Skin epidermis (tissue), 12 donors: ENCODE data around the gene NSUN6.

Source experiments
- H3K27ac ChIP-seq, 21 experiments: fragments of 200-600 bp; sonication (generic) in 11 of 21; one replicate each; pipeline ENCODE4 v1.5.0; 2020; ENCODE audit warnings: mild to moderate bottlenecking in 3 of 21, inconsistent platforms in 2 of 21, moderate library complexity in 2 of 21
- H3K4me3 ChIP-seq, 7 experiments: fragments of 200-600 bp; sonication (generic) in 2 of 7; one replicate each; pipeline ENCODE4 v1.5.0; 2020; ENCODE audit warnings: inconsistent platforms in 2 of 7, mild to moderate bottlenecking in 2 of 7, moderate library complexity in 1 of 7

Gene NSUN6

DNA sequence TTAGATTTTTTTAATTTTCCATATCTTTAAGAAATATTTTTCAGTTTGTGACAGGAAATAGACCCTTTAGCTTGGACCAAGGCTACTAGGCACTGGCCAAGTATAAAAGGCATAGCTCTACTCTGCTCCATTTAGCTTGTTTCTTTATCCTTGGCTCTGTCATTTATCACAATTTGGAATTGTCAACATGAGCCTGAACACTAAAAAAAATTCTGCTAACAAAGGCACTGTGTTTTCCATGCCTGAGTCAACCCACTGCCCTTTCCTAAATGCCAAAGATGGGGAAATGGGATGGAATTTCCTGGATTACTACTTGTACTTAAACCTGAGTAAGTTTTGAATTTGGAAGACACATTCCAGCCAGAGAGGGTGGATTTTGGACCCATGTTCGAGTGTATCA lies 128.4 kb downstream of the NSUN6 start:
- Histone ChIP-seq H3K27ac (no peak overlapping the region), H3K4me3 (no peak overlapping the region)

DNA sequence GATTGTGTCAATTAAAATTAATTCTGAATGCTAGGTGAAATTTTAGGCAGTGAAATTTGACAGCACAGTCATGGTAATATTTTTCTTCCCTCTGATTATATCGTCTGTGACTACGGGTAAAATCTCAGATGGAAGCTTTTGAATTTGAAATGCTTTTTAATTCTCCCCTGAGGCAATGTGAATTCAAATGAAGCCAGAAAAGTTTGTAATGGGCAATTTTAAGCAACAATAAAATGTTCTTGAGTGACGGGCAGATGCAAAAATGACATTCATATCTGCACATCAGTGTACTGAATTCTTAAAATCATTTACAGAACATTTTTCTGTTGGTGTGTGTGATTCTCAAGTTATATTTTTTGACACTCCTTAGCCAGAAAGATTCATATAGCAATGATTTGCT lies 134.5 kb downstream of the NSUN6 start:
- H3K4me3 ChIP-seq: no peak overlapping the region

DNA sequence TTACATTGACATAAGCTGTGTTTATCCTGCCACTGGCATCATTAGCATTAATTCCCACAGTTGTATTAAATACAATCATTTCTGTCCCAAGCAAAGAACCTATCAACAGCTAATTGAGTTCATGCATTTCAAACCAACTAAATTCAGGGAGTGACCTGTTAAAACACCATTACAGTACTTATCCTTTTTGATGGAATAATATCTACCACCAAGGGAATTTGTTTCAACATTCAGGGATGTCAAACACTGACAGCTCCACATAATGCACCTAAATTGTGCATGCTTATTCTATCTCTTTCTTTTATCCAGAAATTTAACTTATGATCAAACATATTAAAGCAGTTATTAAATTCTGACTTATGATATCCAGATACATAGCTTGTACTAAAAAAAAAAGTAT lies 136.8 kb downstream of the NSUN6 start:
- H3K27ac ChIP-seq: no peak overlapping the region
- no peak overlapping the region for H3K4me3 ChIP-seq

More for the DNA sequence above, 134.5 kb downstream of the NSUN6 start:
- H3K27ac ChIP-seq: no peak overlapping the region

DNA sequence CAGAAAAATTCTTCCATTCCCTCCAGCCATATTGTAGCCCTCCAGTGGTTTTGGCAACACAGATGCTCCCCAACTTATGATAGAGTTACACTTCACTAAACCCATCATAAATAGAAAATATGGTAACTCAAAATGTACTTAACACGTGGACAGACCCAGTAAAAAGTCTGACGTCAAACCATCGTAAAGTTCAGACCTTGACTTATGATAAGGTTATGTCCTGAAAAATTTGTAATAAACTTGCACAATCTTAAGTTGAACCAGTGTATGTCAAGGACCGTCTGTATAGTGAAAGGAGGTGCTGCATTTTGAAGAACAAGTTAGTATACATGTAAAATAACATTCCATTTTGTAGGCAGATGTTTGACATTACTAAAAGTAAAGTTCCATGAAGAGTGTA lies 142.8 kb downstream of the NSUN6 start:
- no peak overlapping the region for H3K4me3 ChIP-seq
- H3K27ac ChIP-seq: no peak overlapping the region

DNA sequence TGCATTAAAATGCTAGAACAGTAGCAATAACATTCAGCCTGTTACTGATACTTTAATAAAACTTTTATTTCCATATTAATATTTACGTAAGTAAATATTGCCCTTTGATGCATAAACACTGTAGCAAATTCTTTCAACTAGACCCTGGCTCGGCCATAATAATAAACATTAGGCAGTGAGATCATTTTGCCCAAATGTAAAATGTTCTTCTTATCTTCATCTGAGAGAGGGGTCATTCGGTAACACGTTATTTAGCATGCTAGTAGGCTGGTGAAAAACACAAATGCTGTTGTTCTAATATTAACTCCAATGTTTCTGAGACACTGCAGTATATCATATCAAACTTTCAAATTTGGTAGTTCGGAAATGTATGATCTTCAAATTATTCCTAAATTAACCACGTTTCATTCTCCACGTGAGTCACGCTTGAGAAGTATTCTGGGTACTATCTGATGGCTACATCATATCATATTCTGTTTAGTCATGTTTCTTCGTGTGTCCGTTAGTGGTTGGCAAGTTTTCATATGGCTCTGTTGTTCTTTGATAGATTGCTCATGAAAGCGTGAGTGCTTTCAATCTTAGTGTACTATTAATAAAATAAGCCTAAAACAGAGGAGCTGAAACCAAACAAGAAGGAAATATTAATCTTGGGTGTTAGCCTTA lies 145.8 kb downstream of the NSUN6 start:
- Histone ChIP-seq H3K27ac (no peak overlapping the region), H3K4me3 (no peak overlapping the region)

DNA sequence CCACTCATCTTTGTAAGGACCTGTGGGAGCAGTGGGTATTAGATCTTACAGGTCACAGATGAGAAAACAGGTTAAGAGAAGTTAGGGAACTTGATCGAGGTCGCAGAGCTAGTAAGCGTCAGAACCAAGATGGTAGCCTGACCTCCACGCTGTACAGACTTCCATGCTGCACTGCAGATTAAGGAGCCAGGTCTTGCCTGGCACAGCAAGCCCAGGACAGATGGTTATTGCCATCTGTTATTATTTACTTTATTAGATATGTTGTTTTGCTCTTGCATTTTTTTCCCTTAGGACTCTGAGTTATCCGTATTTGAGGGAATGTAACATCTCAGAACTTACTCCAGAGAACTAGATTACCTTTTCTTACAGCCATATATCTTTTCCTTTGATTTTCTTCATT lies 147.2 kb downstream of the NSUN6 start:
- Histone ChIP-seq H3K27ac (no peak overlapping the region), H3K4me3 (no peak overlapping the region)

DNA sequence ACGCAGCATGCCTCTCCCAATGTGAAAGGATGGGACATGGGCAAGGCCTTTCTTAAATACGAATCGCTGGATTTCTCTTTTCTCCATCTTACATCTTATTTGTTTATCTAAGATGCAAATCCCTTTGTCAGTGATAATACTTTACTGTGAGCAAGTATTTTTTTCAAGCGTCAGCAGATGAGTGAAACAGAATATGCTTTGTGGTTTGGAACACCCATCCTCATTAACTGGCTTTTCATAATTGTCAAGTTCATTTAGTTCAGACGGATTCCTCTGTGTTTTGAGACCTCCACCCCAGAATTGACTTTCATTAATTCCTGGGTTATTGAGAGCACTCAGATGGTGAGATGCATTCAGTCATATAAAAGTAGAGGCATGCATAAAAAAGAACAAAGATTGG lies 149.8 kb downstream of the NSUN6 start:
- no peak overlapping the region for H3K27ac ChIP-seq

DNA sequence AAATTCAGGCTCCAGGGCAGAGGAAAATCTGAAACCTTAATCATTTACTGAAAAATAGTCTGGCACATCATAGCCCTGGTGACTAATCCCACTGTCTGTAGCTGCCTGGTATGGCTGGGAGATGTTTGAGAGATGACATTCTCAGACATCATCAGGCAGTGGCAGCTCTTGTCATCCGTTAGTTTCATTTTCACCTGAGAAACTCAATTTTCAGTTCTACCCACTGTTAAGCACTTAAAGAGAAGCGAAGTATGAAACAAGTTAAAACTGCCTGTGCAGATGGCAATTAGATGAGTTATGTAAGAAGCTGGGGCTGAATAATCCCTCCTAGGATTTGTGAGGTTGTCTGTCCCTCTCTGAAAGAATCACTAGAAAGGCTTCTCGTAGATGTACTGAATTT lies 150.2 kb downstream of the NSUN6 start:
- no peak overlapping the region for H3K4me3 ChIP-seq
- H3K27ac ChIP-seq: no peak overlapping the region

More for the DNA sequence above, 149.8 kb downstream of the NSUN6 start:
- H3K4me3 ChIP-seq: no peak overlapping the region

DNA sequence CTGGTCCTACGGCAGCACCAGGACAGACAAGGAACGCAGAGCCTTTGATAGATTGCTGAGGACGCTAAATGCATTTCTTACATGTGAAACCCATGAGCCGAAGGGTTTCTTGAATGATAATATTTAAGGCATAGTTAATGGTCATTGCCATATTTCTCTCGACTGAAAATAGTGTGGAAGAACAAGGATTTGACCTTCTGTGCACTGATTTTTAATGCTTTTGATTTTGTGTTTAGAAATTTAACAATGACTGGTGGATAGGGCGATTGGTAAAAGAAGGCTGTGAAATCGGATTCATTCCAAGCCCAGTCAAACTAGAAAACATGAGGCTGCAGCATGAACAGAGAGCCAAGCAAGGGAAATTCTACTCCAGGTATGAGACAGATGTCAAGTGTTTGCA lies 150.8 kb downstream of the NSUN6 start:
- Histone ChIP-seq H3K27ac (no peak overlapping the region), H3K4me3 (no peak overlapping the region)

DNA sequence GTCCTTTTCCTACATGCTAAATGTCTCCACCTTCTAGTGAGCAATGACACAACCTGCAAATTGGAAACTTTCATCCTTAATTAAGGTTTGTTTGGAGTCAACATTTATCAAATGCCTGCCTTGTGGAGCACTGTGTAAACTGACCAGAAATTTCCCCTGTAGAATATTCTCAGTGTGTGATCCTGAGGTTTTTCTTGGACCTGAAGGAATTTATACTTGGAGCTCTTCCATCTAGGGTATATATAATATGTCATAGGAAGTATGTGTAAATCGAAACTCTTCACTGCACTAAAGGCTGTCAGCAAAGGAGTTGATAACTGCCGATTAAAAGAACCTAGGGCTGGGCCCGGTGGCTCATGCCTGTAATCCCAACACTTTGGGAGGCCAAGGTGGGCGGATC lies 152.4 kb downstream of the NSUN6 start:
- Histone ChIP-seq H3K27ac (no peak overlapping the region), H3K4me3 (no peak overlapping the region)

DNA sequence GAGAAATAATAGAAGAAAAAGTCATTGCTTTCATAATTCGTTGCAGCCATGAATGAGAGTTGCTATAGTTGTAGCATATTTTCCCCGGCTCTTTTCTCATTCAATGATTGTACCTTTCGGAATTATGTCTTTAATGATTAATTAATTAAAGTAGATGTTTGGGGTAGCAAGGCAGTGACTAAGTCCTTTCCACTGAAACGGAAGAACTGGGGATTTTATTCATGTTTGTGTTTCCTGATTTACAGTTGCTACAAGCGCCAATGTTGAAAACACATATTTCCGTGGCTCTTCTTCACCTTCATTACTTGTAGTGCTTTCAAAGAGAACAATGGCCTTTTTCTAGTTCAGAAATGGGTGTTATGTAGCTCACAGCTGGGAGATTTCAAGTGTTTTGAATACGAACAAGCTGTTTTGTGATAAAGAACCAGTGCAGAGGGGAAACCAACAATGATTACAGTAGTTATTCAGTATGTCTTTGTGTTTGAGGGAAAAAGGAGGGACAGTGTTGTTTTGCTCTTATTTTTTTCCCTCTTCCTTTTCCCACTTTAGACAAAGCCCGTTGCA lies 153.5 kb downstream of the NSUN6 start:
- no peak overlapping the region for H3K27ac ChIP-seq

More for the DNA sequence above, 153.5 kb downstream of the NSUN6 start:
- H3K4me3 ChIP-seq: no peak overlapping the region
